A549 (cell line): Measurements from ENCODE around the gene API5. TPM values are rescaled to one million over a fixed set of nuclear protein-coding genes. Genes with fewer than 3 reads are reported as not detected.

Source experiments
- ATAC-seq, 2 experiments: fragments of 200-7000 bp in 1 of 2; fragments of >200 bp in 1 of 2; cut with Nextera tagmentation in 1 of 2; cut with Tn5 transposase in 1 of 2; 3 replicates each; pipeline versions ENCODE4 v1.8.0 to v1.9.1; 2018 to 2020; ENCODE audit warnings: mild to moderate bottlenecking in 1 of 2, moderate library complexity in 1 of 2
- CTCF ChIA-PET: fragments of 300-600 bp; sonication (Branson Sonifier 250); formaldehyde crosslinking; extraction: SDS; loops from one replicate; lab custom pipeline; 2021; ENCODE audit warnings: antibody characterized with exemption, inconsistent platforms; lab: Yijun Ruan, JAX
- POLR2A ChIA-PET: fragments of 350-600 bp; formaldehyde crosslinking; extraction: SDS; loops from one replicate; lab custom pipeline; 2021; ENCODE audit warnings: antibody characterized with exemption, inconsistent platforms; lab: Yijun Ruan, JAX
- DNase-seq, 2 experiments: peaks; one replicate each; pipeline versions ENCODE4 v3.0.0 to v3.0.0-alpha.2; 2011 to 2016; ENCODE audit warnings: low read depth in 1 of 2, low spot score in 1 of 2
- FAIRE-seq: peaks from 2 replicates; lab custom pipeline; 2011; peaks lifted over from hg19 to GRCh38; lab: Jason Lieb, UNC
- H3K27ac ChIP-seq, 2 experiments: fragments of >200 bp; sonication (Bioruptor Twin); formaldehyde crosslinking; 3 replicates each; pipeline ENCODE4 v1.5.1; 2016 to 2017
- H3K4me1 ChIP-seq: fragments of >200 bp; sonication (Bioruptor Twin); formaldehyde crosslinking; 3 replicates; pipeline ENCODE4 v1.6.1; 2016
- H3K4me2 ChIP-seq: fragments of >200 bp; sonication (Bioruptor Twin); formaldehyde crosslinking; 3 replicates; pipeline ENCODE4 v1.6.1; 2016
- H3K4me3 ChIP-seq: fragments of >200 bp; sonication (Bioruptor Twin); formaldehyde crosslinking; 3 replicates; pipeline ENCODE4 v1.5.1; 2016
- H3K9me3 ChIP-seq: fragments of >200 bp; sonication (Bioruptor Twin); formaldehyde crosslinking; 3 replicates; pipeline ENCODE4 v1.6.1; 2016
- BCL3 ChIP-seq: fragments of >200 bp; sonication (Bioruptor Twin); formaldehyde crosslinking; IDR thresholded peaks from 3 replicates; pipeline ENCODE4 v1.6.1; 2016
- BHLHE40 ChIP-seq: IDR thresholded peaks from 2 replicates; pipeline ENCODE4 v1.6.1; 2012; ENCODE audit warnings: low read depth, low read length, inconsistent platforms
- CBX8 ChIP-seq: fragments of 200-600 bp; sonication (generic); IDR thresholded peaks from 2 replicates; pipeline ENCODE4 v1.6.1; 2016
- CHD2 ChIP-seq: fragments of 150-350 bp; IDR thresholded peaks from 2 replicates; pipeline ENCODE4 v1.6.1; 2014; ENCODE audit warnings: low read length; ENCODE audit not compliant: partially characterized antibody
- EHF ChIP-seq: fragments of 250-450 bp; sonication (Bioruptor Pico); IDR thresholded peaks from 2 replicates; pipeline ENCODE4 v1.5.0; 2020; ENCODE audit warnings: mild to moderate bottlenecking
- EHMT2 ChIP-seq: fragments of 200-600 bp; sonication (generic); IDR thresholded peaks from 2 replicates; pipeline ENCODE4 v1.6.1; 2016; ENCODE audit warnings: antibody characterized with exemption, low read depth, mild to moderate bottlenecking, moderate library complexity
- FOXS1 ChIP-seq: fragments of 250-450 bp; sonication (Bioruptor Pico); IDR thresholded peaks from 2 replicates; pipeline ENCODE4 v1.5.0; 2020; ENCODE audit warnings: mild to moderate bottlenecking, moderate library complexity
- HDAC2 ChIP-seq: fragments of 200-600 bp; sonication (generic); IDR thresholded peaks from 2 replicates; pipeline ENCODE4 v1.6.1; 2016
- HMGXB4 ChIP-seq: fragments of 250-450 bp; sonication (Bioruptor Pico); IDR thresholded peaks from 2 replicates; pipeline ENCODE4 v1.5.0; 2021; ENCODE audit warnings: mild to moderate bottlenecking, moderate library complexity, borderline replicate concordance
- HOXB5 ChIP-seq: fragments of 250-450 bp; sonication (Bioruptor Pico); IDR thresholded peaks from 2 replicates; pipeline ENCODE4 v1.5.0; 2020; ENCODE audit warnings: mild to moderate bottlenecking, moderate library complexity
- JUN ChIP-seq, 2 experiments: fragments of >200 bp; sonication (Bioruptor Twin); formaldehyde crosslinking; IDR thresholded peaks; 2 replicates in 1 of 2; 3 replicates in 1 of 2; pipeline ENCODE4 v1.6.1; 2016 to 2017
- JUNB ChIP-seq: fragments of >200 bp; sonication (Bioruptor Twin); formaldehyde crosslinking; IDR thresholded peaks from 2 replicates; pipeline ENCODE4 v1.6.1; 2016
- MAZ ChIP-seq: fragments of 150-350 bp; IDR thresholded peaks from 2 replicates; pipeline ENCODE4 v1.6.1; 2014; ENCODE audit warnings: antibody characterized with exemption, low read depth, low read length, borderline replicate concordance
- NFE2L2 ChIP-seq: fragments of 150-350 bp; conservative IDR thresholded peaks from 2 replicates; pipeline ENCODE4 v1.6.1; 2014; ENCODE audit warnings: low read length
- NPAS2 ChIP-seq: fragments of 250-450 bp; sonication (Bioruptor Pico); IDR thresholded peaks from 2 replicates; pipeline ENCODE4 v1.8.0; 2022; ENCODE audit warnings: mild to moderate bottlenecking, moderate library complexity, borderline replicate concordance
- NR3C1 ChIP-seq: fragments of >200 bp; sonication (Bioruptor Twin); formaldehyde crosslinking; IDR thresholded peaks from 3 replicates; pipeline ENCODE4 v1.6.1; 2017
- RCOR1 ChIP-seq: fragments of 150-350 bp; IDR thresholded peaks from 2 replicates; pipeline ENCODE4 v1.6.1; 2014; ENCODE audit warnings: antibody characterized with exemption, low read length, low read depth
- RNF2 ChIP-seq: fragments of 200-600 bp; sonication (generic); IDR thresholded peaks from 2 replicates; pipeline ENCODE4 v1.6.1; 2016; ENCODE audit warnings: low read depth, mild to moderate bottlenecking, antibody characterized with exemption, moderate library complexity, borderline replicate concordance
- TP53 ChIP-seq: fragments of 250-450 bp; sonication (Bioruptor Pico); IDR thresholded peaks from 2 replicates; pipeline ENCODE4 v1.5.0; 2021; ENCODE audit warnings: mild to moderate bottlenecking, moderate library complexity
- USF2 ChIP-seq: fragments of 450-650 bp; IDR thresholded peaks from 2 replicates; pipeline ENCODE4 v1.6.1; 2014; ENCODE audit warnings: antibody characterized with exemption
- WGBS: methylation state at CpG from one replicate; pipeline ENCODE4 v1.1.6; 2017; ENCODE audit errors: missing lambda C conversion rate; 5-methylcytosine and 5-hydroxymethylcytosine counted together
- polyA plus RNA-seq, 4 experiments: library from polyadenylated mRNA; depleted of rRNA in 3 of 4; stranded (reverse); fragments of >200 nt; fragmentation: RNase III in 1 of 4; extraction: RNeasy Plus Mini Kit Qiagen cat#74134 plus additional on column Dnase treatment in 1 of 4; gene quantifications; 2 replicates in 3 of 4; 3 replicates in 1 of 4; pipeline ENCODE4 v1.2.3, GENCODE V29; 2011 to 2017
- TF ChIP-seq, protein P1 (sequence below): fragments of 250-450 bp; sonication (Bioruptor Pico); IDR thresholded peaks from 2 replicates; pipeline ENCODE4 v1.5.0; 2020; ENCODE audit warnings: low read depth, mild to moderate bottlenecking, moderate library complexity

The API5 gene
- polyA plus RNA-seq, 2 of the 4 experiments (the other 2 are of a cell fraction): 87.7 to 127 TPM

DNA sequence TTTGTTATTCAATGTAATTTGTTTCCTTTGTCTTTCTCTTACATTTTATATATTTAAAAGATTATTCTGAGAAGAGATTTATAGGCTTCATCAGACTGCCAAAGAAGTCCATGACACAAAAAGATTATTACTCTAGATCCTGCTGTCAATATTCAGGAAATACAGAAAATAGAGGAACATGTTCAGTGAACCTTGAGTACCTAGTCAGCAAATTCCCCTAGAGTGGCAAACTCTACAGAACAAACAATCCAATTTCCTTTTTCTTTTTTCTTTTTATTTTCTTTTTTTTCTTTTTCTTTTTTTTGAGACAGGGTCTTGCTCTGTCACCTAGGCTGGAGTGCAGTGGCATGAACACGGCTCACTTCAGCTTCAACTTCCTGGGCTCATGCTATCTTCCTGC, 70.8 kb downstream of the API5 start:
- WGBS: 95% methylated on average over 1 of the region's 1 CpG
- POLR2A ChIA-PET: no interaction called here

GRCh38 chr11:43384393-43384792, 72.6 kb downstream of the API5 start:
- ATAC-seq: no peak
- CTCF ChIA-PET: no interaction called here
- H3K27ac ChIP-seq: no peak overlapping the region

More for the DNA sequence above, 70.8 kb downstream of the API5 start:
- CTCF ChIA-PET: no interaction called here
- H3K4me1 ChIP-seq: no peaks in the 10 kb centered on the region
- no peak for DNase-seq
- TF ChIP-seq NFE2L2 (no peak), BHLHE40 (no peak), USF2 (no peak), FOXS1 (CRISPR knock-in tag) (no peak), HMGXB4 (CRISPR knock-in tag) (no peak), EHF (CRISPR knock-in tag) (no peak), BCL3 (no peak), RNF2 (no peak), EHMT2 (no peak), JUNB (no peak), RCOR1 (no peak), CBX8 (no peak), MAZ (no peak), CHD2 (no peak), NR3C1 (no peak)
- TF ChIP-seq, all 56 proteins: peak for 0
- Histone ChIP-seq H3K4me2 (no peak overlapping the region), H3K27ac (no peak overlapping the region), H3K4me3 (no peak overlapping the region), H3K9me3 (no peaks in the 10 kb centered on the region)
- ATAC-seq (no peak), FAIRE-seq (no peak)

GRCh38 chr11:43392713-43393112, 80.9 kb downstream of the API5 start:
- DNase-seq (no peak), ATAC-seq (no peak), FAIRE-seq (no peak)
- CTCF ChIA-PET: no interaction called here
- POLR2A ChIA-PET: no interaction called here
- no peak overlapping the region for H3K27ac ChIP-seq
- H3K9me3 ChIP-seq: no peaks in the 10 kb centered on the region
- TF ChIP-seq JUN (IDR thresholded peaks at IDR 0.05): no peak
- TF ChIP-seq TP53 (CRISPR knock-in tag): no peak
- no peak for TF ChIP-seq NPAS2 (CRISPR knock-in tag)
- no peak for TF ChIP-seq JUNB
- TF ChIP-seq, protein P1, sequence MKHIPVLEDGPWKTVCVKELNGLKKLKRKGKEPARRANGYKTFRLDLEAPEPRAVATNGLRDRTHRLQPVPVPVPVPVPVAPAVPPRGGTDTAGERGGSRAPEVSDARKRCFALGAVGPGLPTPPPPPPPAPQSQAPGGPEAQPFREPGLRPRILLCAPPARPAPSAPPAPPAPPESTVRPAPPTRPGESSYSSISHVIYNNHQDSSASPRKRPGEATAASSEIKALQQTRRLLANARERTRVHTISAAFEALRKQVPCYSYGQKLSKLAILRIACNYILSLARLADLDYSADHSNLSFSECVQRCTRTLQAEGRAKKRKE (CRISPR knock-in tag): no peak
- no peak for TF ChIP-seq FOXS1 (CRISPR knock-in tag)
- no peak for TF ChIP-seq HOXB5 (CRISPR knock-in tag)
- no peak for TF ChIP-seq HDAC2
- TF ChIP-seq, all 56 proteins: peak for 0
- 90% methylated on average over 5 of the region's 5 CpGs for WGBS
- Histone ChIP-seq H3K4me1 (no peaks in the 10 kb centered on the region; the same call in 2 of the 3 replicates), H3K4me3 (no peak overlapping the region), H3K4me2 (no peak overlapping the region)

More at GRCh38 chr11:43384393-43384792, 72.6 kb downstream of the API5 start:
- no peak for TF ChIP-seq BHLHE40
- 93% methylated on average over 5 of the region's 5 CpGs for WGBS
- Histone ChIP-seq H3K9me3 (no peaks in the 10 kb centered on the region), H3K4me1 (no peaks in the 10 kb centered on the region), H3K4me2 (no peak overlapping the region), H3K4me3 (no peak overlapping the region)
- FAIRE-seq (no peak), DNase-seq (no peak)
- POLR2A ChIA-PET: no interaction called here
